SK-N-SH (cell line): ENCODE results near the gene SLC25A41.

Experiments used
- CTCF ChIP-seq: fragments of 200-600 bp; sonication (generic); IDR thresholded peaks from 2 replicates; pipeline ENCODE4 v1.6.1; 2017; ENCODE audit warnings: antibody characterized with exemption, mild to moderate bottlenecking, moderate library complexity
- EP300 ChIP-seq, 2 experiments: IDR thresholded peaks; 2 replicates each; pipeline versions ENCODE4 v1.4.0 to v1.6.1; 2012; ENCODE audit warnings: borderline replicate concordance in 1 of 2, low read depth in 1 of 2, low read length in 1 of 2
- NFIC ChIP-seq: IDR thresholded peaks from 2 replicates; pipeline ENCODE4 v1.4.0; 2012; ENCODE audit warnings: borderline replicate concordance
- NRF1 ChIP-seq: IDR thresholded peaks from 2 replicates; pipeline ENCODE4 v1.6.1; 2012; ENCODE audit warnings: low read depth, mild to moderate bottlenecking, low read length
- PBX3 ChIP-seq: IDR thresholded peaks from 2 replicates; pipeline ENCODE4; 2012
- POLR2AphosphoS5 ChIP-seq: IDR thresholded peaks from 2 replicates; pipeline ENCODE4 v1.6.1; 2012; ENCODE audit warnings: low read depth, low read length
- REST ChIP-seq: IDR thresholded peaks from 2 replicates; pipeline ENCODE4 v1.6.1; 2012; ENCODE audit warnings: mild to moderate bottlenecking, low read depth, low read length, moderate library complexity
- SIN3A ChIP-seq: IDR thresholded peaks from 2 replicates; pipeline ENCODE4 v1.6.1; 2012; ENCODE audit warnings: low read depth, mild to moderate bottlenecking, low read length, moderate library complexity, borderline replicate concordance
- TEAD4 ChIP-seq: IDR thresholded peaks from 2 replicates; pipeline ENCODE4 v1.4.0; 2012; ENCODE audit warnings: mild to moderate bottlenecking, borderline replicate concordance; ENCODE audit not compliant: insufficient read depth
- YY1 ChIP-seq: IDR thresholded peaks from 2 replicates; pipeline ENCODE4 v1.4.0; 2012; ENCODE audit warnings: low read depth, mild to moderate bottlenecking

GRCh38 chr19:6458695-6459261 is 25.2 kb upstream of the SLC25A41 start:
- TF ChIP-seq CTCF, result no peak
- TF ChIP-seq NFIC, result no peak
- TF ChIP-seq SIN3A, result no peak
- TF ChIP-seq POLR2AphosphoS5, result no peak
- no peak for TF ChIP-seq NRF1
- TF ChIP-seq EP300 (IDR thresholded peaks at IDR 0.05; ENCODE audit: borderline replicate concordance in 1 of 2, low read depth in 1 of 2, low read length in 1 of 2), result no peak
- TF ChIP-seq REST, result no peak
- no peak for TF ChIP-seq PBX3
- TF ChIP-seq TEAD4, result no peak
- TF ChIP-seq YY1, result no peak
